ENCODE data around the gene NPTN. TPM values are rescaled to one million over a fixed set of nuclear protein-coding genes. Genes with fewer than 3 reads are reported as not detected.
"Not testable (repeated sequence)": the region's sequence is repeated elsewhere in the genome, so short reads cannot be mapped to it uniquely, and the experiment has no call there.

NPTN gene
- total RNA-seq, 2 experiments from 2014 or later: 46.7 to 49.8 TPM

DNA sequence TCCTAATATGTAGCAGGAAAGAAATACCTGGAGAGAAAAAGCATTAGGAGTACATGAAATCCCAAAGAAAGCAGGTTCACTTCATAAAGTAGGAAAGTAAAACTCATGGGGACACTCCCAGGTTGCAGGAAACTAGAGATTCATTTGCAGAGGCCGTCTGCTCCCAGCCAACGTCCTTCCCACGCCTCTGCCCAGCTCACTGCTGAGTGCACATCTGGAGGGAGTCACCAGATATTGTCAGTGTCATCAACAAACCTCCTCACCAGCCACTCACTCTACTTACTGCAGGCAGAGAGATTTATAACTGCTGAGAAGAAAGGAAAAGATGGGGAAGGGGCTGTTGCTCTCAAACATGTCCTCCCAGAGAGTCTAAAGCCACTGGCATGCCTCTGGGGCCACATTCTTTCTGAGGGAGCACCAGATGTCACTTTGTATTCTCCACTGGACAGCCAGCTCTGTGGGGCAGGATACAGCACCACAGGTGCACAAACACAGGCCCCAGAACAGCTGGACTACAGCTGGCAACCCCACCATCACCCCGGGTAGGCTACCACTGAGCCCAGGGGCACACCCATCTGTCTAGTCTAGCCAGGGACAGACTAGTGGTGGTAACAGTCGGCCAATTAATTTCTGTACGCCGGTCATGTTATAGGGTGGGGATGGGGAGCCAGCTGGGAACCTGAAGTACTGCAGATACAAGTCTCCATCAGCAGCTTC is 64.5 kb downstream of the NPTN start:
- Mint-ChIP-seq H3K4me1 (ENCODE audit: low read depth) (peaks cover 19% of the 10 kb centered on the region), H3K9me3 (no peaks in the 10 kb centered on the region), H3K4me3 (no peak overlapping the region), H3K27ac (no peak overlapping the region), H3K36me3 (peaks cover 45% of the 10 kb centered on the region), H3K27me3 (no peaks in the 10 kb centered on the region)
- intact Hi-C loops (cut with micrococcal nuclease): no loop called here
- CTCF ChIA-PET: interaction anchor here (1.2 to 4.0 kb wide), 4 partner anchors 8 to 136 kb away, joined by 3 to 25 read pairs (median 5); no protein-coding TSS in a partner anchor
- no peak for DNase-seq
- POLR2A ChIA-PET: no interaction called here

DNA sequence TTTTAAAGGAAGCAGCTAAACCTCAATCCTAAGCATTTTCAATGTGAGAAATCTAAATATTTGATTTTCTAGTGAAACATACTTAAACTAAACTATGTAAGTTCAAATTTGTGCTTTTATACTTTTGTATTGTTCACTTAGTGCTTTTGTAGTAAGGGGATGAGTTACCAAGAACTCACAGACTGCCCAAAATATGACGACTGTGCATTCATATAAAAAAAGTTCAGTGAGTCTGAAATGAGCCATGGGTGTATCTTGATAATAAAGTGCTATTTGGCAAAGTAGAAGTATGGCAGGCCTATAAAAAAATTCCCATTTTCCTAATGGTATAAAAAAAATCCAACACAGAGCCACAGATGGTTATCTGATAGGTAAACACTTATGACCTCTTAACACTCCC is 66.2 kb downstream of the NPTN start:
- intact Hi-C loops (cut with micrococcal nuclease): no loop called here
- Mint-ChIP-seq H3K9me3 (no peaks in the 10 kb centered on the region), H3K4me3 (no peak overlapping the region), H3K36me3 (peaks cover 50% of the 10 kb centered on the region), H3K27me3 (no peaks in the 10 kb centered on the region), H3K4me1 (ENCODE audit: low read depth) (peaks cover 15% of the 10 kb centered on the region), H3K27ac (no peak overlapping the region)
- CTCF ChIA-PET: interaction anchor here (0.8 to 1.7 kb wide), 4 partner anchors 40 to 326 kb away, joined by 3 to 8 read pairs (median 3); no protein-coding TSS in a partner anchor
- POLR2A ChIA-PET: no interaction called here
- DNase-seq: no peak

DNA sequence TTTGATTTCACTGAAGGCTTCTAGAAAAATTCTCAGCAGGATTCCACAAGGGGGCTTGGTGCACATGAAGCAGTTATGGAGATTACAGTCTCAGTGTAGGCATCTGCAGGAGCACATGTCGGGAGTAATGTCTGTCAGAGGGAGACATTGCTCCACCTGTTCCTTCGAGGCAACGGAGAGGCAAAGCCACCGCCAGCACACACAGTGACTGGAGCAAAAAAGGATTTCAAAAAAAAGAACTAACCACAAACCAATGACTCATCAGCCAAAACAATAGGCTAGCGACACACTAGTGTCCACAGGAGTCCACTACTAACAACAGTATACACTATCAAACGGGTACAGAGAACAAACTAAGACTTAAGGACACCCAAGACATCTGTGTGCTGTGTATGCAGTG is 68.9 kb downstream of the NPTN start:
- no peak for DNase-seq
- H3K4me3 Mint-ChIP-seq: no peak overlapping the region
- CTCF ChIA-PET: interaction anchor here (1.0 to 5.5 kb wide), 2 partner anchors 70 to 135 kb away, joined by 3 to 125 read pairs; partner anchors contain the start of gene NPTN
- no peaks in the 10 kb centered on the region for H3K4me1 Mint-ChIP-seq (ENCODE audit: low read depth)
- peaks cover 34% of the 10 kb centered on the region for H3K36me3 Mint-ChIP-seq
- POLR2A ChIA-PET: no interaction called here
- H3K27ac Mint-ChIP-seq: no peak overlapping the region
- intact Hi-C loops (cut with micrococcal nuclease): no loop called here
- no peaks in the 10 kb centered on the region for H3K27me3 Mint-ChIP-seq
- H3K9me3 Mint-ChIP-seq: no peaks in the 10 kb centered on the region

DNA sequence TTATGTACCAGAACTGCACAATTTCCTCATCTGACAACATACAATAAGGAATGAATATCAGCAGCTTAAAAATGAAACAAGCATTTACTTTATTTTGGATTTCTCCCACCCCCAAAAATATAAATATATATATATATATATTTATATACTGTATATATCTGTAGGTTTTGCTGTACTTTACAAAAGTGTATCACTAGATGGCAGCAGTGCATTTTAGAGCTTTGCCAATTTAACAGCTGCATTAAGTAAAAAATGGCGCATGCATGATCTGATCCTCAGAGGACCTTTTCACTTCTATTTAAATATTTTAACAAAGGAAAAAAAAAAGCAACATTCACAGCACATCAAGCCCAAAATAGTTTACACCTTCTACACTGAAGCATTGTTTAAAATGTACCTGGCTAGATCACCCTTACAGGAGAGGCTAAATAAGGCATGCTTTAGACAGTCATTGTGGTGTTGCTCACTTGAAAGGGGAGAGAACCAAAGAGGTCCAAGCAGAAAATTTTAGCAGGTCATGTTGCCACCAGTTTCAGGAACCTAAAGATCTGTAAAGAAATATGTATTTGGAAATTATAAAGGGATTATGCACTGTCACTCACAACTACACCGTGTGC is 72.6 kb downstream of the NPTN start:
- no peak for DNase-seq
- POLR2A ChIA-PET: interaction anchor here (1.3 kb wide), 1 partner anchor 75 kb away, joined by 4 read pairs; no protein-coding TSS in a partner anchor

DNA sequence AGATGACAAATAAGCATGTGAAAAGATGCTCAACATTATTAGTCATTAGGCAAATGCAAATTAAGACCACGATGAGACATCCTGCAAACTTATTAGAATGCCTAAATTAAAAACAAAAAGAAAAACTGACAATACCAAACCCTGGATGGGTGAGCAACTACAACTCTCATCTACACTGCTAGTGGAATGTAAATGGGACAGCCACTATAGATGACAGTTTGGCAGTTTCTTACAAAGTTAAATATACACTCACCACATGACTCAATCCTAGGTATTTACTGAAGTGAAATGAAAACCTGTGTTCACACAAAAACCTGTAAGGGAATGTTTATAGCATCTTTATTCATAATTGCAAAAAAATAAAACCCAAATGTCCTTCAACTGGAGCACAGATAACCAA is 74.7 kb downstream of the NPTN start:
- no peak for DNase-seq
- Mint-ChIP-seq H3K4me3 (no peak overlapping the region), H3K4me1 (ENCODE audit: low read depth) (no peaks in the 10 kb centered on the region), H3K9me3 (no peaks in the 10 kb centered on the region), H3K27me3 (no peaks in the 10 kb centered on the region), H3K27ac (no peak overlapping the region), H3K36me3 (peaks cover 25% of the 10 kb centered on the region)
- intact Hi-C loops (cut with micrococcal nuclease): no loop called here
- POLR2A ChIA-PET: no interaction called here
- CTCF ChIA-PET: interaction anchor here (0.9 to 5.5 kb wide), 3 partner anchors 11 to 140 kb away, joined by 5 to 125 read pairs (median 40); partner anchors contain the start of gene NPTN

More for the DNA sequence above, 72.6 kb downstream of the NPTN start:
- no peaks in the 10 kb centered on the region for H3K4me1 Mint-ChIP-seq (ENCODE audit: low read depth)
- peaks cover 28% of the 10 kb centered on the region for H3K36me3 Mint-ChIP-seq
- CTCF ChIA-PET: interaction anchor here (0.6 to 5.5 kb wide), 18 partner anchors 9 to 296 kb away, joined by 3 to 125 read pairs (median 3); partner anchors contain the start of gene NPTN
- no peaks in the 10 kb centered on the region for H3K27me3 Mint-ChIP-seq
- intact Hi-C loops (cut with micrococcal nuclease): loop anchor here (1.0 kb wide), 2 partner anchors 76 to 140 kb away; no protein-coding TSS in a partner anchor
- H3K4me3 Mint-ChIP-seq: no peak overlapping the region
- no peaks in the 10 kb centered on the region for H3K9me3 Mint-ChIP-seq
- no peak overlapping the region for H3K27ac Mint-ChIP-seq

DNA sequence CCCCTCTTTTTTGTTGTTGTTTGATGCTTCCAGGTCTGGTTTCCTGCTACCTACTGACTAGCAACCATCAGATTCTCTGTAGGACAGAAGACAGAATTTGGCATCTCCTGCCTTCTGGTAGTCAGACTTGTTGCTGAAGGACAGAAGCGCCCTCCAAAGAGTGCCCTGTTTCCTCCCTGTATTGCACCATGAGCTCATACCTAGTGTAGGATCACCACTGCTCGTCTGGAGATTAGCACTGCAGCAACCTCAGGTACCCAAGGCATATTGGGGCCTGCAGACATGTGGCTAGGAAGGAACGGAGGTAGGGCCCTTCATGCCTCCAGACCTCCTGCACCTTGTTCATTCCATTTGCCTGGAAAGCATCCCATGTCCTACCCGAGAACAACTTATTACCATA is 78.1 kb downstream of the NPTN start:
- ChIA-PET CTCF (no interaction called here), POLR2A (no interaction called here)
- H3K4me3 Mint-ChIP-seq: no peak overlapping the region
- no peaks in the 10 kb centered on the region for H3K27me3 Mint-ChIP-seq
- H3K27ac Mint-ChIP-seq: no peak overlapping the region
- no peaks in the 10 kb centered on the region for H3K9me3 Mint-ChIP-seq
- no peaks in the 10 kb centered on the region for H3K4me1 Mint-ChIP-seq (ENCODE audit: low read depth)
- intact Hi-C loops (cut with micrococcal nuclease): no loop called here
- no peak for DNase-seq
- H3K36me3 Mint-ChIP-seq: peaks cover 11% of the 10 kb centered on the region

DNA sequence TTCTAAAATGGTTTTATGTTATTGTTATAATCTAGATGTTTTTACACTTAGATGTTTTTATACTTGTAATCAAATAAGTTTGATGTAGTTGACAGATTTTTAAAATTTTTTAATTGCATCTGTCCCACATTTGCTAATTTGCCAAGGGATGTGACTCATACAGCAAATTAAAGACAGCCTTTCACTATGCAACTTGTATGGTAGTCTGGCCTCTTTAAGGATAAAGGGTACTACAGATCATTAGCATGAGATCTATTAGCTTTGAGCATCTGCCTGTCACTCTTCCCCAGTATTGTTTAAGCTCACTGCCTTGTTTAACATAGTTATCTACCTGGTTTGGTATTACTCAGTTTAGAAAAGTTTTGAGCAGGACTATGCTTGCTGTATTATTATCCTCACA is 83.0 kb downstream of the NPTN start:
- Mint-ChIP-seq H3K4me1 (ENCODE audit: low read depth) (no peaks in the 10 kb centered on the region), H3K27ac (no peak overlapping the region), H3K9me3 (no peaks in the 10 kb centered on the region), H3K36me3 (no peaks in the 10 kb centered on the region), H3K27me3 (no peaks in the 10 kb centered on the region), H3K4me3 (no peak overlapping the region)
- no peak for DNase-seq
- ChIA-PET POLR2A (no interaction called here), CTCF (interaction anchor here (0.7 kb wide), 1 partner anchor 149 kb away, joined by 3 read pairs; no protein-coding TSS in a partner anchor)
- intact Hi-C loops (cut with micrococcal nuclease): no loop called here

DNA sequence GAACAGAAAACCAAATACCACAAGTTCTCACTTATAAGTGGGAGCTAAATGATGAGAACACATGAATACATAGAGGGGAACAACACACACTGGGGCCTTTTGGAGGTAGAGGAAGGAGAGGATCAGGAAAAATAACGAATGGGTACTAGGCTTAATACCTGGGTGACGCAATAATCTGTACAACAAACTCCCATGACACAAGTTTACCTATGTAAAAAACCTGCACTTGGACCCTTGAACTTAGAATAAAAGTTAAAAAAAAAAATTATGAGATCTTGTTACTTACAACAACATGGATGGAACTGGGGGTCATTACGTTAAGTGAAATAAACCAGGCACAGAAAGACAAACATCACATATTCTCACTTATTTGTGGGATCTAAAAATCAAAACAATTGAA is 84.3 kb downstream of the NPTN start:
- H3K4me3 Mint-ChIP-seq; H3K9me3 Mint-ChIP-seq; CTCF ChIA-PET; intact Hi-C loops (cut with micrococcal nuclease); H3K27ac Mint-ChIP-seq; DNase-seq; H3K36me3 Mint-ChIP-seq; H3K27me3 Mint-ChIP-seq; H3K4me1 Mint-ChIP-seq (ENCODE audit: low read depth); POLR2A ChIA-PET: not testable (repeated sequence)

DNA sequence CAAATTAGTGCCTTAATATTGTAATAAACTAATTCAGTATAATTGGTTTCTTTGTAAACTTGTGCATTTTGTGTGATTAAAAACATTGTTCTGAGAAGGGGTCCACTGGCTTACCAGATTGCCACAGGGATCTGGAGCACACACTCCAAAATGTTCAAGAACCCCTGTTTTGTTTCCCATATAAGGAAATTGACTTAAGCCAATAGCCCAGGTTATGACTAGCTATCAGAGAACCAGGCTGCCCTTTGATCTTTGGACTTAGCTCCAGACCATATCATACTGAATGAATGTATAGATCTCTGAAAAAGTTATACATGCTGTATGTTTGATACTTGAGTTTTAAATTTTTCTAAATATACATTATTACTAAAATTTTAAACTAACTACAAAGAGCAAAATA is 91.7 kb downstream of the NPTN start:
- ChIA-PET CTCF (interaction anchor here (0.7 kb wide), 1 partner anchor 1146 kb away, joined by 3 read pairs; no protein-coding TSS in a partner anchor), POLR2A (no interaction called here)
- Mint-ChIP-seq H3K27me3 (no peaks in the 10 kb centered on the region), H3K36me3 (no peaks in the 10 kb centered on the region), H3K27ac (no peak overlapping the region), H3K9me3 (no peaks in the 10 kb centered on the region), H3K4me3 (no peak overlapping the region), H3K4me1 (ENCODE audit: low read depth) (no peaks in the 10 kb centered on the region)
- no peak for DNase-seq
- intact Hi-C loops (cut with micrococcal nuclease): no loop called here

DNA sequence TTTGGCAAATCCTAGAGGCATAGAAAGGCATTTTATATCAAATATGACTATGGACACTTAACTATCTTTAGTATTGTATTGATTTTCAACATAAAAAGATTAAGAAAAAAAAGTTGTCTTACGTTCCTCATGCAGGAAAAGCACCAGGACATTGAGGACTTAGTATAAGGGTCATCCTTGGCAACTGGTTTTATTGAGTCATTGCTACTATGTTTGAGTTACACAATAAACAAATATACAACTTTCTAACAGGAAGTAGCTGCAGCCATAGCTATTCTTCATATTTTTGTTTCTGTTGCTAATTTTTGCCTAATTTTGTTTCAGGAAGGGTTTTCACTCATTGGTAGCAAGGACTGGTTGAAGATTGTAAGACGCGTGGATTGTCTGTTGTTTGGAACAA is 93.0 kb downstream of the NPTN start:
- CTCF ChIA-PET: no interaction called here
- Mint-ChIP-seq H3K4me1 (ENCODE audit: low read depth) (no peaks in the 10 kb centered on the region), H3K36me3 (no peaks in the 10 kb centered on the region), H3K9me3 (no peaks in the 10 kb centered on the region), H3K4me3 (no peak overlapping the region), H3K27me3 (no peaks in the 10 kb centered on the region), H3K27ac (no peak overlapping the region)
- POLR2A ChIA-PET: no interaction called here
- intact Hi-C loops (cut with micrococcal nuclease): no loop called here
- DNase-seq: no peak

DNA sequence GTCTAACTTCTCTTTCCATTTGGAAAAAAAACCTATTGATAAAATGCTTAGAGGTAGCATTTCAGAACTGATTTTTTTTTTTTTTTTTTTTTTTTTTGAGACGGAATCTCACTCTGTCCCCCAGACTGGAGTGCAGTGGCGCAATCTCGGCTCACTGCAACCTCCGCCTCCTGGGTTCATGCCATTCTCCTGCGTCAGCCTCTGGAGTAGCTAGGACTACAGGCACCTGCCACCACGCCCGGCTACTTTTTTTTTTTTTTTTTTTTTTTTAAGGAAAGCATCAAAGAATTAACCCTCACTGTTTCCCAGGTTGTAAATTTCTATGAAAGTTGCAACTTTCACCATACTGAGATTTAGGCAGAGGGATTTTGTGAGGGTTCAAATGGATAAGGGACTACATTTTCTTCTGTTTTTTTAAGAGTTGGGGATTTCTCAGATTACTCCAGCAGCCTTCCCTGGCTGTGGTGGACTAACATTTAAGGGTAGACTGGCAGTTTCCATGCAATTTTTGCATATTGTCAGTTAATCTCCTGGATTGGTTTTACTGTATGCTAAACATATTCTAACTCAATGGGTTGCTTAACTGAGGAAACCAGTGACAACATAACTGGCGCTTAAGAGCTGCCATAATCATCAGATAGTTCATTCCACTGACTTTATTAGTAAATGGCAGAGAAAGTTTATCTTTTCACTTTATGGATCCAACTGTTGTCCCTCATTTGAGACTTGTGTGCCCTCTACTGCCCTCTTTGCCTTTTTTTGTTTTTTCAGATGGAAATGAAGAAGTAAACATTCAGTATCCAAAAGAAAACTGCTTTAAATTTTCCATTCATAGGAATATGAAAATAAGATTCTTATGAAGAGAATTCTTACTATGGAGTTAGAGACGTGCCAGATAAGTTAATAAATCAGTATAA is 93.7 kb downstream of the NPTN start:
- POLR2A ChIA-PET: no interaction called here
- H3K27ac Mint-ChIP-seq: no peak overlapping the region
- H3K4me3 Mint-ChIP-seq: no peak overlapping the region
- H3K27me3 Mint-ChIP-seq: no peaks in the 10 kb centered on the region
- CTCF ChIA-PET: no interaction called here
- no peaks in the 10 kb centered on the region for H3K4me1 Mint-ChIP-seq (ENCODE audit: low read depth)
- no peaks in the 10 kb centered on the region for H3K36me3 Mint-ChIP-seq
- H3K9me3 Mint-ChIP-seq: no peaks in the 10 kb centered on the region
- DNase-seq: no peak
- intact Hi-C loops (cut with micrococcal nuclease): no loop called here

DNA sequence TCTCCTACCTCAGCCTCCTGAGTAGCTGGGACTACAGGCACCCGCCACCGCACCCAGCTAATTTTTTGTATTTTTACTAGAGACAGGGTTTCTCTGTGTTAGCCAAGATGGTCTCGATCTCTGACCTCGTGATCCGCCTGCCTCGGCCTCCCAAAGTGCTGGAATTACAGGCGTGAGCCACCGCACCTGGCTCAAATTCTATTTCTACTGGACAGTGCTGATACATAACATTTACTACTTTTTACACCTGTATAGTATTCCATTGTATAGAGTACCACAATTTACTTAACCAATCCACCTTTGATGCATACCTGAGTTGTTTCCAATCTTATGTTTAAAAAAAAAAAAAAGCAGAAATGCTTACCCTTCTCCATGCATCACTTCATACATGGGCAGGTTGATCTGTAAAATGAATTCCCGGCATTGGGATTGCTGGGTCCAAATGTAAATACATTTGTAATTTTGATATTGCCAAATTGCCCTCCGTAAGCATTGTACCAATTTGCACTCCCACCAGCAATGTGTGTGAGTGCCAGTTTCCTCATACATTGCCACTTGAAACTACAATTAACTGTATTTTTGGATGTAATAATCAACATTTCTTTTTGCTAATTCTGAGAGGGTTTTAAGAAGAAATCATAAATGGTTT is 94.5 kb downstream of the NPTN start:
- no peaks in the 10 kb centered on the region for H3K27me3 Mint-ChIP-seq
- POLR2A ChIA-PET: no interaction called here
- no peaks in the 10 kb centered on the region for H3K4me1 Mint-ChIP-seq (ENCODE audit: low read depth)
- H3K27ac Mint-ChIP-seq: no peak overlapping the region
- H3K4me3 Mint-ChIP-seq: no peak overlapping the region
- intact Hi-C loops (cut with micrococcal nuclease): no loop called here
- CTCF ChIA-PET: no interaction called here
- no peaks in the 10 kb centered on the region for H3K36me3 Mint-ChIP-seq
- DNase-seq: no peak
- H3K9me3 Mint-ChIP-seq: no peaks in the 10 kb centered on the region

Measured in activated CD4-positive, alpha-beta memory T cell treated with anti-CD3 and anti-CD28 coated beads for 36 hours (primary cell).